ENCODE measurements around the gene FIP1L1. TPM values are rescaled to one million over a fixed set of nuclear protein-coding genes. Genes with fewer than 3 reads are reported as not detected.

The FIP1L1 gene
- total RNA-seq, 1 donor from 2014 or later, result 50.9 TPM

DNA sequence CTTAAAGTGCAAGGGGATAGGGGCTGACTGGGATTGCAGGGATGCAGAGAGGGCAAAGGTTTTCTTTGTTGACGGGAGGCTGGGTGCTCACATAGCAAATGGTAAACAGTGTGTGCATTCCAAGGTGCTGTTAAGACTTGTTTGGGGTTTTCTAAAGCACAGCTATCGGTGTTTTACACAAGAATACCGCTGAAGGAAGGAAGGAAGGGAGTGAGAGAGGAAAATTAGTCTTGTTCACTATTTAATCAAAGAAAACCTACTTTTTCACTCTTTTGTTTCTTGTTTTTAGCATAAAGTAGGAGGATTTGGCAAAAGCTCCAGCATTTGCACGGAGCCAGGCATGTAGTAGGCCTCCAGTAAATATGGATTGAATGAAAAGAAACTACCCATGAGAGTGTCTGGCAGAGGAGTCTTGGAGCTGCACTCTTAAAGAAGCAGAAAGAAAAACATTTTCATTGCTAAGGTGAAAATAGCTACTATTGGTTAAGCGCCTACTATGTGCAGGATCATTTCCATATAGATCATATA lies 99.7 kb downstream of the FIP1L1 start:
- peak overlapping the region; percentile 4 for H3K4me3 ChIP-seq (ENCODE audit: insufficient read depth, low read depth, low read length)
- H3K4me2 ChIP-seq (ENCODE audit: low read length), result peak overlapping the region; percentile 72
- no peaks in the 10 kb centered on the region for H4K20me1 ChIP-seq (ENCODE audit: insufficient read depth, low read length)
- Mint-ChIP-seq H3K4me1 (ENCODE audit: low read depth, unreplicated experiment) (peaks cover 32% of the 10 kb centered on the region), H3K9me3 (ENCODE audit: unreplicated experiment) (peaks cover 2% of the 10 kb centered on the region), H3K27me3 (ENCODE audit: low read depth, unreplicated experiment) (no peaks in the 10 kb centered on the region), H3K36me3 (ENCODE audit: low read depth, unreplicated experiment) (peaks cover 7% of the 10 kb centered on the region), H3K27ac (ENCODE audit: unreplicated experiment) (peak overlapping the region; percentile 93), H3K4me3 (ENCODE audit: unreplicated experiment) (no peak overlapping the region)
- no peaks in the 10 kb centered on the region for H3K9me3 ChIP-seq (ENCODE audit: insufficient read depth, low read depth, low read length)
- peak overlapping the region; percentile 67 for H3K9ac ChIP-seq (ENCODE audit: low read length)
- no peak for FAIRE-seq
- no peaks in the 10 kb centered on the region for H3K36me3 ChIP-seq (ENCODE audit: insufficient read depth, low read length)
- no peak for DNase-seq (ENCODE audit: low read depth)
- peak overlapping the region; percentile 87 for H3K27ac ChIP-seq (ENCODE audit: low read depth, low read length)
- peak overlapping the region; percentile 39 for H2AFZ ChIP-seq (ENCODE audit: low read depth, low read length)
- peaks cover 47% of the 10 kb centered on the region for H3K4me1 ChIP-seq (ENCODE audit: insufficient read depth, low read length)
- TF ChIP-seq EZH2 (IDR thresholded peaks at IDR 0.05; ENCODE audit: insufficient read depth, low read length), result no peak
- TF ChIP-seq, protein P1, sequence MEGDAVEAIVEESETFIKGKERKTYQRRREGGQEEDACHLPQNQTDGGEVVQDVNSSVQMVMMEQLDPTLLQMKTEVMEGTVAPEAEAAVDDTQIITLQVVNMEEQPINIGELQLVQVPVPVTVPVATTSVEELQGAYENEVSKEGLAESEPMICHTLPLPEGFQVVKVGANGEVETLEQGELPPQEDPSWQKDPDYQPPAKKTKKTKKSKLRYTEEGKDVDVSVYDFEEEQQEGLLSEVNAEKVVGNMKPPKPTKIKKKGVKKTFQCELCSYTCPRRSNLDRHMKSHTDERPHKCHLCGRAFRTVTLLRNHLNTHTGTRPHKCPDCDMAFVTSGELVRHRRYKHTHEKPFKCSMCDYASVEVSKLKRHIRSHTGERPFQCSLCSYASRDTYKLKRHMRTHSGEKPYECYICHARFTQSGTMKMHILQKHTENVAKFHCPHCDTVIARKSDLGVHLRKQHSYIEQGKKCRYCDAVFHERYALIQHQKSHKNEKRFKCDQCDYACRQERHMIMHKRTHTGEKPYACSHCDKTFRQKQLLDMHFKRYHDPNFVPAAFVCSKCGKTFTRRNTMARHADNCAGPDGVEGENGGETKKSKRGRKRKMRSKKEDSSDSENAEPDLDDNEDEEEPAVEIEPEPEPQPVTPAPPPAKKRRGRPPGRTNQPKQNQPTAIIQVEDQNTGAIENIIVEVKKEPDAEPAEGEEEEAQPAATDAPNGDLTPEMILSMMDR (IDR thresholded peaks at IDR 0.05; ENCODE audit: insufficient read depth, low read depth, low read length), result no peak
- H3K27me3 ChIP-seq (ENCODE audit: insufficient read depth, low read length), result no peaks in the 10 kb centered on the region
- H3K79me2 ChIP-seq (ENCODE audit: insufficient read depth, low read length), result no peaks in the 10 kb centered on the region

- Histone ChIP-seq H3K79me2 (ENCODE audit: insufficient read depth, low read length) (no peaks in the 10 kb centered on the region), H3K4me3 (ENCODE audit: insufficient read depth, low read depth, low read length) (no peak overlapping the region), H3K27ac (ENCODE audit: low read depth, low read length) (peak overlapping the region; percentile 87), H3K9me3 (ENCODE audit: insufficient read depth, low read depth, low read length) (no peaks in the 10 kb centered on the region), H3K36me3 (ENCODE audit: insufficient read depth, low read length) (no peaks in the 10 kb centered on the region), H3K4me1 (ENCODE audit: insufficient read depth, low read length) (peaks cover 47% of the 10 kb centered on the region), H3K9ac (ENCODE audit: low read length) (no peak overlapping the region), H3K27me3 (ENCODE audit: insufficient read depth, low read length) (no peaks in the 10 kb centered on the region), H4K20me1 (ENCODE audit: insufficient read depth, low read length) (no peaks in the 10 kb centered on the region), H3K4me2 (ENCODE audit: low read length) (no peak overlapping the region), H2AFZ (ENCODE audit: low read depth, low read length) (no peak overlapping the region)
- DNase-seq (ENCODE audit: low read depth), result no peak
- Mint-ChIP-seq H3K36me3 (ENCODE audit: low read depth, unreplicated experiment) (peaks cover 7% of the 10 kb centered on the region), H3K9me3 (ENCODE audit: unreplicated experiment) (peaks cover 2% of the 10 kb centered on the region), H3K27me3 (ENCODE audit: low read depth, unreplicated experiment) (no peaks in the 10 kb centered on the region), H3K4me1 (ENCODE audit: low read depth, unreplicated experiment) (peaks cover 32% of the 10 kb centered on the region), H3K4me3 (ENCODE audit: unreplicated experiment) (no peak overlapping the region), H3K27ac (ENCODE audit: unreplicated experiment) (peak overlapping the region; percentile 36)
- TF ChIP-seq, protein P1 (IDR thresholded peaks at IDR 0.05; ENCODE audit: insufficient read depth, low read depth, low read length), result no peak
- TF ChIP-seq EZH2 (IDR thresholded peaks at IDR 0.05; ENCODE audit: insufficient read depth, low read length), result no peak
- no peak for FAIRE-seq
Measured at GRCh38 chr4:53477636-53478035, 100.2 kb downstream of the FIP1L1 start.

- Histone ChIP-seq H3K79me2 (ENCODE audit: insufficient read depth, low read length) (no peaks in the 10 kb centered on the region), H3K36me3 (ENCODE audit: insufficient read depth, low read length) (no peaks in the 10 kb centered on the region), H3K9ac (ENCODE audit: low read length) (peak overlapping the region; percentile 37), H2AFZ (ENCODE audit: low read depth, low read length) (no peak overlapping the region), H3K27ac (ENCODE audit: low read depth, low read length) (peak overlapping the region; percentile 90), H3K4me1 (ENCODE audit: insufficient read depth, low read length) (peaks cover 47% of the 10 kb centered on the region), H3K27me3 (ENCODE audit: insufficient read depth, low read length) (no peaks in the 10 kb centered on the region), H3K9me3 (ENCODE audit: insufficient read depth, low read depth, low read length) (no peaks in the 10 kb centered on the region), H3K4me2 (ENCODE audit: low read length) (peak overlapping the region; percentile 44), H4K20me1 (ENCODE audit: insufficient read depth, low read length) (no peaks in the 10 kb centered on the region), H3K4me3 (ENCODE audit: insufficient read depth, low read depth, low read length) (no peak overlapping the region)
- FAIRE-seq, result no peak
- Mint-ChIP-seq H3K27ac (ENCODE audit: unreplicated experiment) (peak overlapping the region; percentile 92), H3K36me3 (ENCODE audit: low read depth, unreplicated experiment) (no peaks in the 10 kb centered on the region), H3K4me3 (ENCODE audit: unreplicated experiment) (no peak overlapping the region), H3K27me3 (ENCODE audit: low read depth, unreplicated experiment) (no peaks in the 10 kb centered on the region), H3K4me1 (ENCODE audit: low read depth, unreplicated experiment) (peaks cover 32% of the 10 kb centered on the region), H3K9me3 (ENCODE audit: unreplicated experiment) (peaks cover 2% of the 10 kb centered on the region)
- DNase-seq (ENCODE audit: low read depth), result peak; percentile 91
- TF ChIP-seq, protein P1 (IDR thresholded peaks at IDR 0.05; ENCODE audit: insufficient read depth, low read depth, low read length), result no peak
- TF ChIP-seq EZH2 (IDR thresholded peaks at IDR 0.05; ENCODE audit: insufficient read depth, low read length), result no peak
Measured at GRCh38 chr4:53478671-53479456, 101.4 kb downstream of the FIP1L1 start.

Measured in astrocyte (in vitro differentiated cells and primary cell).